Measurements from ENCODE around the gene MCCC1. TPM values are rescaled to one million over a fixed set of nuclear protein-coding genes. Genes with fewer than 3 reads are reported as not detected.
"Not testable (repeated sequence)": the region's sequence is repeated elsewhere in the genome, so short reads cannot be mapped to it uniquely, and the experiment has no call there.

MCCC1 gene
- total RNA-seq, 4 donors from 2014 or later = 26.4 to 37.3 (median 27.8) TPM

DNA sequence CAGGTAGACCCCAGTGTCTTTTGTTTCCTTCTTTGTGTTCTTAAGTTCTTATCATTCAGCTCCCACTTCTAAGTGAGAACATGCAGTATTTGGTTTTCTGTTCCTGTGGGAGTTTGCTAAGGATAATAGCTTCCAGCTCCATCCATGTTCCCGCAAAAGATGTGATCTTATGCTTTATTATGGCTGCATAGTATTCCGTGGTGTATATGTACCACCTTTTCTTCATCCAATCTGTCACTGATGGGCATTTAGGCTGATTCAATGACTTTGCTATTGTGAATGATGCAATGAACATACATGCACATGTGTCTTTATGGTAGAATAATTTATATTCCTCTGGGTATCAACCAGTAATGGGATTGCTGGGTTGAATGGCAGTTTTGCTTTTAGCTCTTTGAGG, 24.4 kb downstream of the MCCC1 start:
- no peak for DNase-seq (ENCODE audit: extremely low spot score)
- WGBS = 100% methylated on average over 2 of the region's 2 CpGs

DNA sequence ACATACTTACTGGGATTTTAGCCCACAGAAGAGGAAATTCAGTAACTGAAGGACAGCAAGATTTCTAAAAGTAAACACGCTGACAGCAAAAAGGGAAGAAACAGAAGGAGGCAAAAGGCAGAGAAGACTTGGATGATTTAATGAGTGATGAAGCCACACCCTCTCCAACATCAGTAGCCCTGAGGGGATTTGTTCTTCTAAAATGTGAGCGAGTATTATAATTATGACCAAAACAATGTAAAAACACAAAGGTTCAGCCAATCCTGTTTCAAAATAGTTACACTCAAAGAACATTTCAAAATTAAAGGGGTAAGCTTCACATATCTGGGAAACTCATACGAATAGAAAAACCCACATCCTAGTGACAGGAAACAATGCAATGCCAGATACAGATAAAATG, 25.0 kb downstream of the MCCC1 start:
- Histone ChIP-seq H3K27me3 (no peaks in the 10 kb centered on the region), H3K36me3 (peaks cover 12 to 46% (median 30%) of the 10 kb centered on the region in 4 donors), H3K4me1 (no peaks in the 10 kb centered on the region), H3K9me3 (no peaks in the 10 kb centered on the region), H3K4me3 (no peak overlapping the region), H3K27ac (replicated peaks in 1 of 4) (no peak overlapping the region)
- intact Hi-C loops (cut with DNase I) = no loop called here
- WGBS = 55% methylated on average over 3 of the region's 3 CpGs
- DNase-seq (ENCODE audit: extremely low spot score) = no peak
- TF ChIP-seq POLR2AphosphoS5 (IDR thresholded peaks at IDR 0.05) (no peak), POLR2A (IDR thresholded peaks at IDR 0.05; ENCODE audit: low read depth) (no peak), EP300 (IDR thresholded peaks at IDR 0.05) (no peak)
- TF ChIP-seq, protein P1, sequence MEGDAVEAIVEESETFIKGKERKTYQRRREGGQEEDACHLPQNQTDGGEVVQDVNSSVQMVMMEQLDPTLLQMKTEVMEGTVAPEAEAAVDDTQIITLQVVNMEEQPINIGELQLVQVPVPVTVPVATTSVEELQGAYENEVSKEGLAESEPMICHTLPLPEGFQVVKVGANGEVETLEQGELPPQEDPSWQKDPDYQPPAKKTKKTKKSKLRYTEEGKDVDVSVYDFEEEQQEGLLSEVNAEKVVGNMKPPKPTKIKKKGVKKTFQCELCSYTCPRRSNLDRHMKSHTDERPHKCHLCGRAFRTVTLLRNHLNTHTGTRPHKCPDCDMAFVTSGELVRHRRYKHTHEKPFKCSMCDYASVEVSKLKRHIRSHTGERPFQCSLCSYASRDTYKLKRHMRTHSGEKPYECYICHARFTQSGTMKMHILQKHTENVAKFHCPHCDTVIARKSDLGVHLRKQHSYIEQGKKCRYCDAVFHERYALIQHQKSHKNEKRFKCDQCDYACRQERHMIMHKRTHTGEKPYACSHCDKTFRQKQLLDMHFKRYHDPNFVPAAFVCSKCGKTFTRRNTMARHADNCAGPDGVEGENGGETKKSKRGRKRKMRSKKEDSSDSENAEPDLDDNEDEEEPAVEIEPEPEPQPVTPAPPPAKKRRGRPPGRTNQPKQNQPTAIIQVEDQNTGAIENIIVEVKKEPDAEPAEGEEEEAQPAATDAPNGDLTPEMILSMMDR (IDR thresholded peaks at IDR 0.05) = no peak

More for the DNA sequence above, 24.4 kb downstream of the MCCC1 start:
- Histone ChIP-seq H3K4me1 (no peaks in the 10 kb centered on the region), H3K27me3 (no peaks in the 10 kb centered on the region), H3K4me3 (no peak overlapping the region), H3K36me3 (peaks cover 12 to 46% (median 31%) of the 10 kb centered on the region in 4 donors), H3K27ac (replicated peaks in 1 of 4) (no peak overlapping the region), H3K9me3 (no peaks in the 10 kb centered on the region)
- intact Hi-C loops (cut with DNase I) = no loop called here
- TF ChIP-seq POLR2AphosphoS5 (IDR thresholded peaks at IDR 0.05) (no peak), EP300 (IDR thresholded peaks at IDR 0.05) (no peak), POLR2A (IDR thresholded peaks at IDR 0.05; ENCODE audit: low read depth) (no peak)
- TF ChIP-seq, protein P1 (IDR thresholded peaks at IDR 0.05) = no peak

DNA sequence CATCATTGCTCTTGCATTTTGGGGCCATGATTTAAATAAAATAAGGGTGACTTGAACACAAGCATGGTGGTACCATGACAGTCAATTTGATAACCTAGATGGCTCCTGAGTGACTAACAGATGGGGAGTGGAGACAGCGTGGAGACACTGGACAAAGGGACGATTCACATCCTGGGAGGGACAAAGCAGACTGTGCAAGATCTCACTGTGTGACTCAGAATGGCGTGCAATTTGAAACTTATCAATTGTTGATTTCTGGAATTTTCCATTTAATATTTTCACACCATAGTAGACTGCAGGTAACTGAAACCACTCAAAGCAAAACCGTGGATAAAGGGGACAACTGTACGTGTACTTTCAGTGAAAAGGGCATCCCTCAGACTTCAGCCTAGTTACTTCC, 25.5 kb downstream of the MCCC1 start:
- Histone ChIP-seq H3K27ac (replicated peaks in 1 of 4) (no peak overlapping the region), H3K4me1 (no peaks in the 10 kb centered on the region), H3K9me3 (no peaks in the 10 kb centered on the region), H3K4me3 (no peak overlapping the region), H3K27me3 (no peaks in the 10 kb centered on the region), H3K36me3 (peaks cover 12 to 46% (median 29%) of the 10 kb centered on the region in 4 donors)
- WGBS = 56% methylated on average over 5 of the region's 5 CpGs
- intact Hi-C loops (cut with DNase I) = no loop called here
- DNase-seq (ENCODE audit: extremely low spot score) = no peak
- no peak for TF ChIP-seq POLR2A (IDR thresholded peaks at IDR 0.05; ENCODE audit: low read depth)
- no peak for TF ChIP-seq POLR2AphosphoS5 (IDR thresholded peaks at IDR 0.05)
- TF ChIP-seq, protein P1 (IDR thresholded peaks at IDR 0.05) = no peak
- no peak for TF ChIP-seq EP300 (IDR thresholded peaks at IDR 0.05)

- no peak overlapping the region for H3K4me3 ChIP-seq
- TF ChIP-seq POLR2AphosphoS5 (IDR thresholded peaks at IDR 0.05) = no peak
- no peak for DNase-seq (ENCODE audit: extremely low spot score)
- no peaks in the 10 kb centered on the region for H3K27me3 ChIP-seq
- H3K36me3 ChIP-seq = peaks cover 22 to 65% (median 38%) of the 10 kb centered on the region in 4 donors
- no peaks in the 10 kb centered on the region for H3K4me1 ChIP-seq
- WGBS = 95% methylated on average over 6 of the region's 6 CpGs
- H3K9me3 ChIP-seq = no peaks in the 10 kb centered on the region
- no peak overlapping the region for H3K27ac ChIP-seq (replicated peaks in 1 of 4)
- intact Hi-C loops (cut with DNase I) = no loop called here
These were observed 28.4 kb downstream of the MCCC1 start for GRCh38 chr3:183070892-183071291.

- H3K9me3 ChIP-seq = no peaks in the 10 kb centered on the region
- H3K4me1 ChIP-seq = no peaks in the 10 kb centered on the region
- no peaks in the 10 kb centered on the region for H3K27me3 ChIP-seq
- no peak overlapping the region for H3K27ac ChIP-seq (replicated peaks in 1 of 4)
- TF ChIP-seq POLR2A (IDR thresholded peaks at IDR 0.05; ENCODE audit: low read depth) (no peak), EP300 (IDR thresholded peaks at IDR 0.05) (no peak), POLR2AphosphoS5 (IDR thresholded peaks at IDR 0.05) (no peak)
- TF ChIP-seq, protein P1 (IDR thresholded peaks at IDR 0.05) = no peak
- peaks cover 24 to 79% (median 42%) of the 10 kb centered on the region in 4 donors for H3K36me3 ChIP-seq
- no peak overlapping the region for H3K4me3 ChIP-seq
- intact Hi-C loops (cut with DNase I) = no loop called here
- WGBS = 0% methylated on average over 1 of the region's 1 CpG
- DNase-seq (ENCODE audit: extremely low spot score) = no peak
These were observed 30.2 kb downstream of the MCCC1 start for GRCh38 chr3:183069086-183069485.

GRCh38 chr3:183066891-183067290, 32.4 kb downstream of the MCCC1 start:
- DNase-seq (ENCODE audit: extremely low spot score); H3K4me1 ChIP-seq; H3K27me3 ChIP-seq; H3K27ac ChIP-seq (replicated peaks in 1 of 4); H3K4me3 ChIP-seq; H3K9me3 ChIP-seq; intact Hi-C loops (cut with DNase I): not testable (repeated sequence)
- H3K36me3 ChIP-seq = peaks cover 23 to 83% (median 42%) of the 10 kb centered on the region in 4 donors
- 99% methylated on average over 2 of the region's 2 CpGs for WGBS
